COR-L47 (cell line): Measurements from ENCODE around the gene ESM1.

Source experiments
- DNase-seq: peaks from one replicate; lab custom pipeline; 2025; lab: John Stamatoyannopoulos, UW

Gene ESM1

DNA sequence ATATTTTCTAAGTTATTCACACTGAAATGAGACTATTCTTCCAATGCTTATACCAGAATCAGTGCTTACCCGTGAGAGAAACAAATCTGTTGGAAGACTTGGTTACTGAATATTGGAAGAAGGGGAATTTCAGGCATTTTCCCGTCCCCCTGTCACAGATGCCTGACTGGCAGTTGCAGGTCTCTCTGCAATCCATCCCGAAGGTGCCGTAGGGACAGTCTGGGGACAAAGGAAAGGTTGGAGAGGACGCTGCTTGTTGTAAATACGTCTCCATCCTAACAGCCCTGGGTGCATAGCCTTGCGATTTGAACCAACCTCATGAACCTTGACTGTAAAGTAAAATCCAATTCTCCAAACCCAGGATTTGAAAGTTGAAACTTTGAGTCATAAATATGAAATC, 3.5 kb downstream of the ESM1 start:
- no peak for DNase-seq

DNA sequence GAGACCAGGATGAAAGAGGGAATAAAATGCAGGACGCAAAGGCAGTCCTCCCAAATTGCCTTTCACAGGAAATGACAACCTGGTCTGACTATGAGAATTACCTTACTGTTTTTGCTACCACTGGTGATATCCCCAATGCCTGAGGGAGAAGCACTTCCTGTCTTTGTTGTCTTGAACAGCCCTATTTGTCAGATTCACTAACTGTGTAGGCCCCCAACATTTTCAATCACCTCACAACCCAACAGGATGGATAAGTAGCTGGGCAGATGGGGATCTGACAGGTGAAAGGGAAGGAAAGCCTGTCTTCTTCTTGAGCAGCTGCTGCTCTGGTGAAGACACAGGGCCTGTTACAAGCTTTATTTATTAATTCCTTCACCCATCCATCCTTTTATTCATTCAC, 9.7 kb downstream of the ESM1 start:
- no peak for DNase-seq

DNA sequence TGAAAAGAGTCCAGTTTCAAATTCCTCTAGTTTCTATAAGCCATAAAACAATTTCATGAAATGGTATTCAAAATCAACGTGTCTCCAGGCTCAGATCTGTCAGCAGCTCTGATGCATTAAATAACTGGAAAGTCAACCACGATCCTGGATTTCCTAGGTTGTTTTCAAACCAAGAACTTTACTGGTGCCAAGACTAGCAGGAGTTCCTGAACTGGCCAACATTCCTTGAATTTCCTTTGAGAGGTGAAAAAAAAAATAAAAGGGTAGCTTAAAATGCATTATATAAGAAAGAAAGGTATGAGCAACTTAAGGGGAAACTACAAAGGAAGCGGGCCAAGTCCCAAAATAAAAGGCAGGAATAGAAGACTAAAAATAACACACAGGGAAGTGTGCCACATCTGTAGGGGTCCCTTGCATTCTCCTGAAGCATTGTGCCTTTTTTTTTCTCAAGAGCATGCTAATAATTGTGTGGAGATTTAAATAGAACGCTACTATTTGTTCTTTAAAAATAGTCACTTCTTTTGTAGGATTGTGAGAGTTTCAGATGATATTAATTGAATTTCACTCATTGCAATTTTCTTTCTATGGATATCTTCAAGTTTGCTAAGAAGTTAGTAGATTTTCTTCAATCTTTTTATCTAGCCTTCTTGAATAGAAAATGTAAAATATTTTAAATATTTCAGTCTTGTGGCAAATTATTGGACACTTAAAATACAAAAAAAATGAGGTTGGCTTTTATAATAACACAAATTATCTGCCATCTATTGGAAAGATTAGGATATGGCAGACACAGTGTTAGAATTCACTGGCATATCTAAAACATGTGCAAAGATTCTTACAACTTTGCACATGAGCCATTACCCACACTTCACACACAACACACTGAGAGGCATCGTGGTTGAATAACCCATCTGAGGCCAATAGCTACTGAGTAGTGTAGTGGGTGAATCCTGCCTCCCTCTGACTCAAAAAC, 15.3 kb downstream of the ESM1 start:
- no peak for DNase-seq

DNA sequence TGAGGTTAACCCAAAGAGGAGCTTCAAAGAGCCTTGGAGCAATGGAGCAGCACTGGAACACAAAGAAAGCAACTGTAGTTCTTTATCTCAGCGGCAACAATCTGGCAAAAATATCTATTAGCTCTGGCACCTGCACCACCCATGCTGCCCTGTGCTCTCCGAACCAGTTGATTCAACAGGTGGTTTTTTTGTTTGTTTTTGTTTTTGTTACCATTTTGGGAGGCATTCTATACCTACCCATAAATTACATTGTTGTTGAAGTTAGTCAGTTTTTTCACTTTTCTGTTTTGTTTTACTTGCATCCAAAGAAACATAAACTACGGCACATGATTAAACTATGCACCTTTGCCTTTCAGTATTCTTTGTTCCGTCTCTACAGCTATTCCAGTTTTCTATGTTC, 16.2 kb downstream of the ESM1 start:
- no peak for DNase-seq

DNA sequence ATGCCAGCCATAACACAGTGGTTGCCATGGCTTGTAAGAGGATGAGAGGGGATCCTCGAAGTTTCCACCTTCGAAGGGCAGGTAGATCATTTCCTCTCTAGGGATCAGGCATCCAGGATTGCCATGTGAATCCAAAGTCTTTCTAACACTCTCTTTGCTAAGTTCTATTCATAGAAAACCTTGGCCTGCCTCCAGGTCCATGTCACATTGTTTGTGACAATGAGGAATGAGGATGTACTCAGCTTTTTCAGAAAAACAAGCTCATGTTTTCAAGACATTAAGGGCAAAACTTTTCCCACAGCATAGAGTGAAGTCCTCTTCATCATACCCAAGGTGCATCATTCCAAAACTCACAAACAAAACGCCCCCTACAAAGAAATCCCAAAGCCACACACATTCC, 19.6 kb downstream of the ESM1 start:
- DNase-seq: no peak

DNA sequence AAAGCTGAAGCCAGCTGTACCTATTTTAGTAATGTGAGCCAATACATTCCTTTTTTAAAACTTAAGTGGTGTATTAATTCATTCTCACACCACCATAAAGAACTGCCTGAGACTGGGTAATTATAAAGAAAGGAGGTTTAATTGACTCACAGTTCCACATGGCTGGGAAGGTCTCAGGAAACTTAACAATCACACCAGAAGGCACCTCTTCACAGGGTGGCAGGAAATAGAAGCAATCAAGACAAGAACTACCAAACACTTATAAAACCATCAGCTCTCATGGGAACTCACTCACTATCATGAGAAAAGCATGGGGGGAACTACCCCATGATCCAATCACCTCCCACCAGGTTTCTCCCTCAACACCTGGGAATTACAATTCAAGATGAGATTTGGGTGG, 21.0 kb downstream of the ESM1 start:
- DNase-seq: no peak

DNA sequence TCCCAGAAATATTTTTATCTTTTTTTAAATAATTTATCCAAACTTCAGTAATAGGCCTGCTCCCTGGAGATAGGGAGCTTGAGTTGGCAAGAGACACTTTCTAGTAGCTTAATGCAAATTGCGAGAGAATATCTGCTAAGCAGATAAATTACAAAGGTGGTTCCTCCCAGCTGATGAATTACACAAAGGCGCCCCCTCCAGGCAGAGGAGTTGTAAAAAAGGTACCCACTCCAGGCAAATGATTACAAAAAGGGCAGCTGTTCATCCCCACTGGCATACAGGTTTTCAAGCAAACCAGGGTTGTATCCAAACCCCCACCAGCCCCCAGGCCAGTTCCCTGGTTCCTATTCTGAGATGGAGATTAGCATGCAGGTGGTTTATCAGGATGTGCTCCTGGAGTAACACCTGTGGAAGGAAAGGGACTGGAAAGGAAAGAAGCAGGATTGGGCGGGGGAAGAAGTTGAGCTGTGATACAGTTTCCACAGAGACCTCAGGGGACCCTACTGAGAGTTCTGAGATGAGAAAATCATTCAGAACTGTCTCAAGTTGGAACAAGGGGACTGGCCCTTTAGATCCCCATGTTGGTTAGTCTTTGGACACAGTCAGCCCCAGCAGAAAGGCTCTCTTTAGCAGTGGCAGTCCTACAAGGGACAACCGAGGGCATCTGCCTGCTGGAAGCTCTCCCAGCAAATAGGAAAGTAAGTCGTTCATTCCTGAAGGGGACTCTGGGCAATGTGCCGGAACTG, 25.5 kb downstream of the ESM1 start:
- DNase-seq: peak; percentile 5

DNA sequence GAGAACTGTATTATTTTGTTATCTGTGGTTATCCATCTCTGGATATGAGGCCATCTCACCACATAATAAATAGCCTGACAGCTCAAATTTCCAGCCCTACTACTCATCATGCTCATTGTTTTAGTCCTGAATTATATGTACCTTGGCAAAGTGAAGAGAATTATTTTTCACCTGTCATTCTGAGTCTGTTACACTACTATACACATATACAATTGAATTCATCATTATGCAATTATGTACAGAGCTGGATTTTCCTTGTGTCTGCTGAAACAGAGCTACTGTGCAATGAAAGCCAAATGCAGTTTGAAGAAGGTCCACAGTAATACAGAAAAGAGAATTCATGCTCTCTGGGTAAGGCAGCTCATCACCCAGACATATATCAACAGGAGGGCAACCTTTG, 28.5 kb downstream of the ESM1 start:
- DNase-seq: peak; percentile 38

DNA sequence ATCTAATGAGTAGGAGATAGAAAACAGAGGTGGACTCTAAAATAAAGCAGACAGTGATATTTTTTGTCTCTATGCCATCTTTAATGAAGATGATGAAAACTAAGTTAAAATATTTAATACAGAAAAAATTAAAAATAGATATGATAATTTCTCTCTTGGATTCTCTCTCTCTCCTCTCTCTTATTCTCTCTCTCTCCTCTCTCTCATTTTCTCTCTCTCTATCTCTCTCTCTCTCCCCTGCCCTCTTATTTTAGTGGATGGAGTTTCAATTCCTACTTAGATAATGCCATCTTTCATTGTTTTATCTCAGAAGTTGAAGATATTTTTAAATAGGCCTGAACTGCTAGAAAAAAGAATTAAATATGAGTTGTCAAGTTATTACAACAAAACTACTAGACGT, 38.2 kb downstream of the ESM1 start:
- no peak for DNase-seq

DNA sequence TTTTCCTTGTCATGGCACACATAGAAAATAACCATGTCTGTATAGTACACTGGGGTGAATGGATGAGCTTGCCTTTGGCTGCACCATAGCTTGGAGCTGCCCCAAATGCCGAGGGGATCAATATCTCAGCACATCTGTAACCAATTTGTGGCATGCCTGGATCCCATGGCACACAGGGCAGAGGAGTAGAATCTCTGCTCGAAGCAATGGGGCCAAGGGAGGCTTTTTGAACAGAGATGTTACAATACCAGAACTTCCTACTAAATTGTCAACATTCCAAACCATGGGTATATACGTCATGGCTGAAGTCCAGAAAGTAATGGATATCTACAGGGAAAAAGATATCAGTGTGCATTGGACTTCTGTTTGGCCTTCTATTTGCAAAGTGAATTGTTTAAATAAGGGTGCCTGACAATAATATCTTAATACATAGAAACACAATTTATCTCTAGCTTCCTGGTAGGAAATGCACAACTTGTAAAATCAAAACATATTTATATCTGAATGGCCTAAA, 39.0 kb downstream of the ESM1 start:
- DNase-seq: no peak

DNA sequence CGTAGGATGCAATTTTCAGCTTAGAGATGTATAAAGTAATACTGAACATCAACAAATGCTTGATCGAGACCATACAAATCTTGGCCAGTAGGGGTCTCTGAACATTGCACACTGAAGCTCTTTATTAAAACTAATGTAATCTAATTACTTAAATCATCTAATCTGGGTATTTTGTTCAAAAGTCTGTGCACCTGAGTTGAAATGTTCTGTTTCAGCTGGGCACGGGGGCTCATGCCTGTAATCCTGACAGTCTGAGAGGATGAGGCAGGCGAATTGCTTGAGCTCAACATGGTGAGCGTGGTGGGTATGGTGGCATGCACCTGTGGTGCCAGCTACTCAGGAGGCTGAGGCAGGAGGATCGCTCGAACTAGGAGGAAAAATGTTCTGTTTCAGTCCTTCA, 41.0 kb downstream of the ESM1 start:
- DNase-seq: no peak

DNA sequence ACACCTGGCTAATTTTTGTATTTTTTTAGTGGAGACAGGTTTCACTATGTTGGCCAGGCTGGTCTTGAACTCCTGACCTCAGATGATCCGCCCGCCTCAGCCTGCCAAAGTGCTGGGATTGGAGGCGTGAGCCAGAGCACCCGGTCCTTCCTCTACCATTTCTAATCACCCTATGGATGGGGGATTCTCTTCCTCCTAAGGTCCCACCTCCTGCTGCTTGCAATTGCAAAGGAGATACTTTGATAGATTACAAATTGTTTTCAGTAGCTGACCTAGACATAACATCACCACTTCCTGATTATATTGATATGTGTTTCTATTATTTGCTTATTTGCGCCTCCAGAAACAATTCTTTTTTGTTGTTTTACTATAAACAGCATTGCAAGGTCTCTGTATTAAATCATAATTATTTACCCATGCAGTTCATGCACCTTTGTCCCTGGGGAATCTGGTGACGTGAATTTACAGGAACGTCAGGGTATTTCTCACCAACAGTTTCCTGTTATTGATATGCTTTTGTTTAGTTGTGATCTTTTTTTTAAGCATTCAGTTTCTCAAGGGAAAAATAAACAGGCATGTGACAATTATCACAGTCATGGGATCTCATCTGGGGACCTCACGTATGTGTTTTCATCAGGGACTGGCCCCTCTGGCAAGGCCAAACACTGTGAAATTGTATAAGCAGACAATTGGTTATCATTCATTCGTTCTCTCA, 43.2 kb downstream of the ESM1 start:
- DNase-seq: no peak

DNA sequence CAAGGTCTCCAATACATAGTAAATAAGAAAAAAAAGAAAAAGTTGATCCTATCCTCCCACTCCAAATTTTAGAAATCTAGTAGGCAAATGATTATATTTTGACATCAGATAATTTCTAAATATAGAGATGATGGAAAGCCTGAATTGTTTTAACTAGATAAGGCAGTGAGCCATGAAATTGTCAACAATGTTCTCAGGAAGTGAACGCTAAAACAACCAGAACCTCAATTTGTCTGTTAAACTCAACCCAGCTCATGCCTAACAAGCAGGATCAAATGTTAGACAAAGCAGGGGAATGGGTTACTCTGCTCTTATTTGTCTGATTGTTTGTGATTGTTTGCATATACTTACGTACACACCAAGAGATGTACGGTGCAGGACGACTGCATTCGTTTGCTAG, 49.2 kb downstream of the ESM1 start:
- DNase-seq: no peak

DNA sequence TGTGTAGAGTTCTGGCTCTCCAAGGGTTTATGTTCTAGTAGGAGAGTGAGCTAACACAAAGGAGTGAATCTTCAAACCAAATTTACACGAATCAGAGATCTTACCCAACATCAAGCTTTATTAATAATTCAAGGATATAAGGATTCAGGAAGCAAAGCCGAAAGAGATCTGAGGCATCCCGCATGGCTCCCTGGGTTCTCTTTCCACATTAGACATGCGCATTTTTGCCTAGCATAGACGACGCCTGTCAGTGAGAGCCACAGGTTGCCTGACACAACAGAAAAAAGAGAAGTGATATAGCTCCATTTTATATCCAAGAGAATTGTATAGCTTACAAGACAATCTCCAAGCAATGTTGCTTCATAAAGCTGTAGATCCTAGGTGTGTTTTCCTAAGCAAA, 52.6 kb downstream of the ESM1 start:
- no peak for DNase-seq

DNA sequence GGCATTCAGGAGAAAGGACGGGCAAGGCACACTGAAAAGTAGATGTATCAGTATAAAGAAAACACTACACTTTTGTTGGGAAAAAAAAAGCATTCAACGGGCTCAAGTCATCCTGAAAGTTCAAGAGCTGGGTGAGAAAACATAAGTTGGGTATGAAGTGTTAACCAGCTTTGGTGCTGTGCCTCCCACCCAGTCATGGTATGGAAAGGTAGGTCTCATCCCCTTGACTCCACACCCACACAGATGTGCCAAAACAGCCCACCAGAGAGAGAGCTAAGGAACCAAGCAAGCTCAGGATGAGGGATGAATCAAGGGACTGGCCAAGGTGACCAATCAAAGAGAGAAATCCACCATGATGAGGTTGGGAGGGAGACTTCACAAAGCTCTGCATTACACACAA, 54.7 kb downstream of the ESM1 start:
- DNase-seq: no peak
